ENCODE measurements around the gene SLCO3A1.

- no peak for TF ChIP-seq CTCF (IDR thresholded peaks at IDR 0.05; ENCODE audit: borderline replicate concordance, extremely low read depth, low read length, poor library complexity, severe bottlenecking)
- no peak for TF ChIP-seq EZH2 (IDR thresholded peaks at IDR 0.05; ENCODE audit: borderline replicate concordance, low read depth, low read length, severe bottlenecking)
Observed at GRCh38 chr15:91853511-91853947, at the start of gene SLCO3A1.
